Endothelial cell of umbilical vein (primary cell): ENCODE measurements around the gene SPRYD3. TPM values are rescaled to one million over a fixed set of nuclear protein-coding genes. Genes with fewer than 3 reads are reported as not detected.

Experiments
- BruUV-seq: library from RNA; stranded (reverse); fragments of 400-500 nt; replicated peaks from 2 replicates; lab custom pipeline; 2021; lab: Mats Ljungman, UMichigan
- CTCF ChIA-PET: fragments of 300-600, 350-600 bp; sonication (Branson Sonifier 250); formaldehyde crosslinking; loops from one replicate; lab custom pipeline; 2021; ENCODE audit warnings: antibody characterized with exemption, inconsistent platforms; lab: Charles Lee
- POLR2A ChIA-PET: fragments of 300-600, 350-600 bp; sonication (Branson Sonifier 250); formaldehyde crosslinking; loops from one replicate; lab custom pipeline; 2021; ENCODE audit warnings: antibody characterized with exemption, inconsistent platforms; lab: Charles Lee
- DNase-seq: peaks from one replicate; pipeline ENCODE4 v3.0.0-alpha.2; 2011; ENCODE audit warnings: low read depth, low spot score
- FAIRE-seq: peaks from 2 replicates; lab custom pipeline; 2011; peaks lifted over from hg19 to GRCh38; lab: Jason Lieb, UNC
- H2AFZ ChIP-seq: 2 replicates; pipeline ENCODE4 v1.6.0; 2012; ENCODE audit warnings: low read depth, low read length, control low read depth, inconsistent platforms
- H3K27ac ChIP-seq: 2 replicates; pipeline ENCODE4 v1.5.1; 2011; ENCODE audit warnings: low read depth, mild to moderate bottlenecking, control low read depth, low read length, moderate library complexity; ENCODE audit not compliant: insufficient read depth
- H3K27me3 ChIP-seq, 2 experiments: 2 replicates each; pipeline versions ENCODE4 v1.6.0 to v1.6.1; 2011; ENCODE audit warnings: low read length in 2 of 2, mixed read lengths in 1 of 2; ENCODE audit not compliant: control insufficient read depth in 2 of 2, insufficient read depth in 2 of 2
- H3K36me3 ChIP-seq, 2 experiments: 2 replicates in 1 of 2; 3 replicates in 1 of 2; pipeline ENCODE4 v1.5.1; 2011; ENCODE audit warnings: low read length in 2 of 2, mild to moderate bottlenecking in 1 of 2, moderate library complexity in 1 of 2; ENCODE audit not compliant: control insufficient read depth in 2 of 2, insufficient read depth in 2 of 2; ENCODE audit errors: extremely low read depth in 1 of 2
- H3K4me1 ChIP-seq: 3 replicates; pipeline ENCODE4 v1.5.1; 2011; ENCODE audit warnings: mild to moderate bottlenecking, low read length; ENCODE audit not compliant: control insufficient read depth, insufficient read depth; ENCODE audit errors: extremely low read depth
- H3K4me2 ChIP-seq: 2 replicates; pipeline ENCODE4 v1.6.1; 2011; ENCODE audit warnings: low read length, control low read depth, mixed read lengths; ENCODE audit not compliant: insufficient read depth
- H3K4me3 ChIP-seq, 3 experiments: fragments of 200-600 bp in 1 of 3; sonication (generic), shearing (Covaris generic) in 1 of 3; replicated peaks in 1 of 3; 2 replicates each; pipeline ENCODE4 v1.5.1; 2011 to 2016; ENCODE audit warnings: control low read depth in 3 of 3, low read length in 3 of 3, mild to moderate bottlenecking in 2 of 3, inconsistent platforms in 1 of 3, low read depth in 1 of 3, moderate library complexity in 1 of 3; ENCODE audit not compliant: insufficient read depth in 1 of 3
- H3K79me2 ChIP-seq: 2 replicates; pipeline ENCODE4 v1.6.0; 2012; ENCODE audit warnings: low read length, inconsistent platforms; ENCODE audit not compliant: control insufficient read depth, insufficient read depth
- H3K9ac ChIP-seq: replicated peaks from 2 replicates; pipeline ENCODE3; 2011; ENCODE audit warnings: low read length, control low read depth; ENCODE audit not compliant: insufficient read depth; ENCODE audit errors: extremely low read depth
- H3K9me1 ChIP-seq: replicated peaks from 3 replicates; pipeline ENCODE4 v1.6.0; 2011; ENCODE audit warnings: mild to moderate bottlenecking, low read length; ENCODE audit not compliant: control insufficient read depth, insufficient read depth; ENCODE audit errors: extremely low read depth
- H3K9me3 ChIP-seq: replicated peaks from 2 replicates; pipeline ENCODE4 v1.5.1; 2012; ENCODE audit warnings: low read length, inconsistent platforms; ENCODE audit not compliant: control insufficient read depth, insufficient read depth
- H4K20me1 ChIP-seq: replicated peaks from 2 replicates; pipeline ENCODE3; 2011; ENCODE audit warnings: mild to moderate bottlenecking, low read length; ENCODE audit not compliant: control insufficient read depth, insufficient read depth; ENCODE audit errors: extremely low read depth
- CTCF ChIP-seq, 2 donors: IDR thresholded peaks; 1 replicate in 1 of 2; 2 replicates in 1 of 2; pipeline ENCODE4 v1.5.1; 2011; ENCODE audit warnings: low read length in 2 of 2, mild to moderate bottlenecking in 2 of 2, moderate library complexity in 2 of 2, control low read depth in 1 of 2, inconsistent platforms in 1 of 2, low read depth in 1 of 2; ENCODE audit not compliant: insufficient read depth in 1 of 2; ENCODE audit errors: extremely low read depth in 1 of 2
- EZH2 ChIP-seq: IDR thresholded peaks from 2 replicates; pipeline ENCODE4 v1.6.1; 2012; ENCODE audit warnings: borderline replicate concordance, low read depth, mild to moderate bottlenecking, moderate library complexity, low read length, inconsistent platforms; ENCODE audit not compliant: severe bottlenecking
- FOS ChIP-seq: IDR thresholded peaks from 2 replicates; pipeline ENCODE4 v1.6.1; 2011; ENCODE audit warnings: mild to moderate bottlenecking, low read length, moderate library complexity, borderline replicate concordance; ENCODE audit not compliant: insufficient read depth
- GATA2 ChIP-seq: IDR thresholded peaks from 2 replicates; pipeline ENCODE4 v1.7.0; 2011; ENCODE audit warnings: low read depth, mild to moderate bottlenecking, moderate library complexity, mixed read lengths, low read length; ENCODE audit not compliant: insufficient read length, insufficient read depth
- JUN ChIP-seq: IDR thresholded peaks from 2 replicates; pipeline ENCODE4 v1.6.1; 2011; ENCODE audit warnings: borderline replicate concordance, low read depth; ENCODE audit not compliant: insufficient read length, insufficient read depth
- MAX ChIP-seq: IDR thresholded peaks from 2 replicates; pipeline ENCODE4 v1.6.1; 2011; ENCODE audit not compliant: insufficient read depth, insufficient read length
- MYC ChIP-seq: IDR thresholded peaks from one replicate; pipeline ENCODE4 v1.6.1; 2011; ENCODE audit warnings: mild to moderate bottlenecking, low read depth, low read length
- POLR2A ChIP-seq: IDR thresholded peaks from 2 replicates; pipeline ENCODE4 v1.6.1; 2012; ENCODE audit warnings: low read depth, mild to moderate bottlenecking, control low read depth, low read length
- POLR2AphosphoS5 ChIP-seq: IDR thresholded peaks from 2 replicates; pipeline ENCODE4 v1.6.1; 2012; ENCODE audit warnings: low read depth, mild to moderate bottlenecking, control low read depth, low read length, moderate library complexity; ENCODE audit not compliant: insufficient read depth
- dilution Hi-C: fragments of 300-500 bp; cut with MboI; formaldehyde crosslinking; loops from one replicate; pipeline ENCODE4 v1.15.0; 2019; ENCODE audit warnings: low sequenced_read_pairs; ENCODE audit not compliant: extremely low pct_ligation_motif_present
- intact Hi-C: fragments of 100-400 bp; cut with micrococcal nuclease; formaldehyde crosslinking; loops from one replicate; pipeline ENCODE4 v1.10.0; 2022
- polyA plus RNA-seq, 4 experiments: library from polyadenylated mRNA; depleted of rRNA in 3 of 4; stranded (reverse) in 3 of 4; unstranded in 1 of 4; fragments of >200 nt; gene quantifications; 2 replicates each; pipeline versions ENCODE4 v1.2.1 to v1.2.3, GENCODE V29; 2011 to 2012; ENCODE audit warnings: missing spikeins in 1 of 4
- total RNA-seq: library from RNA; stranded (reverse); gene quantifications from 2 replicates; pipeline ENCODE4 v1.2.3, GENCODE V29; 2021

The SPRYD3 gene
- total and polyA plus RNA-seq, 2 donors (not counting 3 experiments of a cell fraction or from before 2014, with no cell fraction given): 38.6 to 39.2 TPM

- Histone ChIP-seq H3K4me3 (no peak overlapping the region), H3K27ac (no peak overlapping the region), H3K36me3 (no peaks in the 10 kb centered on the region), H3K4me1 (peaks cover 38% of the 10 kb centered on the region), H3K27me3 (no peaks in the 10 kb centered on the region), H4K20me1 (no peaks in the 10 kb centered on the region), H3K9me1 (no peaks in the 10 kb centered on the region), H3K79me2 (no peaks in the 10 kb centered on the region), H3K4me2 (no peak overlapping the region), H3K9me3 (no peaks in the 10 kb centered on the region), H2AFZ (no peak overlapping the region), H3K9ac (no peak overlapping the region)
- FAIRE-seq: no peak
- ChIA-PET CTCF (interaction anchor here (1.4 to 4.5 kb wide), 3 partner anchors 8 to 20 kb away, joined by 5 to 45 read pairs (median 8); no protein-coding TSS in a partner anchor), POLR2A (no interaction called here)
- BruUV-seq: no TSS peak
- DNase-seq: no peak
- dilution Hi-C loops: no loop called here
- intact Hi-C loops: no loop called here
- TF ChIP-seq EZH2: no peak
- no peak for TF ChIP-seq POLR2AphosphoS5
- TF ChIP-seq MYC: no peak
- TF ChIP-seq GATA2: no peak
- no peak for TF ChIP-seq JUN
- no peak for TF ChIP-seq POLR2A
- no peak for TF ChIP-seq MAX
- TF ChIP-seq FOS: no peak
- TF ChIP-seq CTCF (IDR thresholded peaks at IDR 0.05; ENCODE audit: extremely low read depth in 1 of 2, insufficient read depth in 1 of 2, low read depth in 1 of 2, low read length in 2 of 2): no peak
These were observed 34.1 kb downstream of the SPRYD3 start for GRCh38 chr12:53044896-53045695.
